ENCODE data around the gene DIPK1C. TPM values are rescaled to one million over a fixed set of nuclear protein-coding genes. Genes with fewer than 3 reads are reported as not detected.

The DIPK1C gene
- total RNA-seq, 3 donors from 2014 or later (not counting 1 experiment from before 2014, with no cell fraction given), result not detected

GRCh38 chr18:74460825-74461224 lies 3.7 kb upstream of the DIPK1C start:
- no peak for ATAC-seq

GRCh38 chr18:74459889-74460288 lies 2.8 kb upstream of the DIPK1C start:
- Mint-ChIP-seq H3K27me3 (ENCODE audit: low read depth in 2 of 2) (peaks cover 29 to 46% of the 10 kb centered on the region in 2 donors), H3K4me1 (peaks cover 0 to 5% of the 10 kb centered on the region in 2 donors), H3K4me3 (no peak overlapping the region), H3K9me3 (no peaks in the 10 kb centered on the region), H3K36me3 (no peaks in the 10 kb centered on the region), H3K27ac (no peak overlapping the region)
- H3K4me3 ChIP-seq (ENCODE audit: low read length), result no peak overlapping the region
- intact Hi-C loops (cut with micrococcal nuclease), result no loop called here
- H3K27ac ChIP-seq (ENCODE audit: low read length), result no peak overlapping the region
- H3K9me3 ChIP-seq (ENCODE audit: control insufficient read depth, insufficient read depth, low read length), result no peaks in the 10 kb centered on the region
- peaks cover 9% of the 10 kb centered on the region for H3K27me3 ChIP-seq (ENCODE audit: control insufficient read depth, insufficient read depth, low read length)
- ATAC-seq, result no peak
- H3K36me3 ChIP-seq (ENCODE audit: control insufficient read depth, insufficient read depth, low read length), result no peaks in the 10 kb centered on the region
- no peak for DNase-seq
- peaks cover 3% of the 10 kb centered on the region for H3K4me1 ChIP-seq (ENCODE audit: control insufficient read depth, insufficient read depth, low read length)
- WGBS (ENCODE audit: insufficient coverage), result 69% methylated on average over 6 of the region's 7 CpGs
- TF ChIP-seq CTCF (IDR thresholded peaks at IDR 0.05), result no peak

More at GRCh38 chr18:74460825-74461224, 3.7 kb upstream of the DIPK1C start:
- DNase-seq, result no peak
- Mint-ChIP-seq H3K27ac (no peak overlapping the region), H3K4me3 (no peak overlapping the region), H3K9me3 (no peaks in the 10 kb centered on the region), H3K27me3 (ENCODE audit: low read depth in 2 of 2) (peaks cover 27 to 45% of the 10 kb centered on the region in 2 donors), H3K36me3 (no peaks in the 10 kb centered on the region), H3K4me1 (peaks cover 0 to 5% of the 10 kb centered on the region in 2 donors)
- 88% methylated on average over 7 of the region's 7 CpGs for WGBS (ENCODE audit: insufficient coverage)
- intact Hi-C loops (cut with micrococcal nuclease), result no loop called here
- Histone ChIP-seq H3K4me3 (ENCODE audit: low read length) (no peak overlapping the region), H3K27ac (ENCODE audit: low read length) (no peak overlapping the region), H3K4me1 (ENCODE audit: control insufficient read depth, insufficient read depth, low read length) (peaks cover 3% of the 10 kb centered on the region), H3K36me3 (ENCODE audit: control insufficient read depth, insufficient read depth, low read length) (no peaks in the 10 kb centered on the region), H3K9me3 (ENCODE audit: control insufficient read depth, insufficient read depth, low read length) (no peaks in the 10 kb centered on the region), H3K27me3 (ENCODE audit: control insufficient read depth, insufficient read depth, low read length) (peaks cover 6% of the 10 kb centered on the region)
- TF ChIP-seq CTCF (IDR thresholded peaks at IDR 0.05), result no peak

- no peak for ATAC-seq
- Histone ChIP-seq H3K27ac (ENCODE audit: low read length) (no peak overlapping the region), H3K27me3 (ENCODE audit: control insufficient read depth, insufficient read depth, low read length) (peaks cover 12% of the 10 kb centered on the region), H3K36me3 (ENCODE audit: control insufficient read depth, insufficient read depth, low read length) (no peaks in the 10 kb centered on the region), H3K4me1 (ENCODE audit: control insufficient read depth, insufficient read depth, low read length) (peaks cover 3% of the 10 kb centered on the region), H3K4me3 (ENCODE audit: low read length) (no peak overlapping the region), H3K9me3 (ENCODE audit: control insufficient read depth, insufficient read depth, low read length) (no peaks in the 10 kb centered on the region)
- no peak for TF ChIP-seq CTCF (IDR thresholded peaks at IDR 0.05)
- H3K27ac Mint-ChIP-seq, result no peak overlapping the region
- H3K4me3 Mint-ChIP-seq, result no peak overlapping the region
- no peak for DNase-seq
- H3K36me3 Mint-ChIP-seq, result no peaks in the 10 kb centered on the region
- no peaks in the 10 kb centered on the region for H3K9me3 Mint-ChIP-seq
- 48% methylated on average over 34 of the region's 34 CpGs for WGBS (ENCODE audit: insufficient coverage)
- peaks cover 34 to 44% of the 10 kb centered on the region in 2 donors for H3K27me3 Mint-ChIP-seq (ENCODE audit: low read depth in 2 of 2)
- H3K4me1 Mint-ChIP-seq, result peaks cover 0 to 5% of the 10 kb centered on the region in 2 donors
- intact Hi-C loops (cut with micrococcal nuclease), result no loop called here
Measured at GRCh38 chr18:74457725-74458421, 765 bp upstream of the DIPK1C start.
